GM23338 (cell line): ENCODE results near the gene ZNF536. TPM values are rescaled to one million over a fixed set of nuclear protein-coding genes. Genes with fewer than 3 reads are reported as not detected.

ENCODE experiments used
- ATAC-seq: fragments of 200-7000 bp; cut with Tn5 transposase; 3 replicates; pipeline ENCODE4 v1.9.1; 2020
- DNase-seq: peaks from one replicate; pipeline ENCODE4 v3.0.0-alpha.2; 2015; ENCODE audit warnings: low spot score
- H2AFZ ChIP-seq: fragments of 200-600 bp; sonication (generic); 2 replicates; pipeline ENCODE4 v1.8.0; 2016; ENCODE audit warnings: antibody characterized with exemption, mild to moderate bottlenecking, moderate library complexity
- H3F3A ChIP-seq: fragments of 200-600 bp; sonication (generic); replicated peaks from 2 replicates; pipeline ENCODE4 v1.8.0; 2017; ENCODE audit warnings: antibody characterized with exemption, mixed run types, low read depth
- H3K27ac ChIP-seq: fragments of 200-600 bp; sonication (generic); 2 replicates; pipeline ENCODE4 v1.6.1; 2016; ENCODE audit warnings: low read depth
- H3K27me3 ChIP-seq: fragments of 200-600 bp; sonication (generic); 2 replicates; pipeline ENCODE4 v1.8.0; 2016; ENCODE audit warnings: mild to moderate bottlenecking, mixed run types, moderate library complexity; ENCODE audit not compliant: insufficient read depth
- H3K36me3 ChIP-seq: fragments of 200-600 bp; sonication (generic); 2 replicates; pipeline ENCODE4 v1.8.0; 2016; ENCODE audit warnings: mild to moderate bottlenecking; ENCODE audit not compliant: insufficient read depth
- H3K4me1 ChIP-seq: fragments of 200-600 bp; sonication (generic); 2 replicates; pipeline ENCODE4 v1.8.0; 2016; ENCODE audit warnings: mild to moderate bottlenecking, moderate library complexity; ENCODE audit not compliant: insufficient read depth
- H3K4me2 ChIP-seq: fragments of 200-600 bp; sonication (generic); 2 replicates; pipeline ENCODE4 v1.7.1; 2017; ENCODE audit warnings: mixed run types
- H3K4me3 ChIP-seq: fragments of 200-600 bp; sonication (generic); 2 replicates; pipeline ENCODE4 v1.6.1; 2016; ENCODE audit warnings: mixed run types
- H3K79me2 ChIP-seq: fragments of 200-600 bp; sonication (generic); replicated peaks from 2 replicates; pipeline ENCODE4 v1.8.0; 2017; ENCODE audit warnings: mild to moderate bottlenecking; ENCODE audit not compliant: insufficient read depth
- H3K9me2 ChIP-seq: fragments of 200-600 bp; sonication (generic); 2 replicates; pipeline ENCODE4 v1.8.0; 2017; ENCODE audit not compliant: insufficient read depth
- H4K20me1 ChIP-seq: fragments of 200-600 bp; sonication (generic); replicated peaks from 2 replicates; pipeline ENCODE4 v1.8.0; 2017; ENCODE audit warnings: mild to moderate bottlenecking; ENCODE audit not compliant: insufficient read depth
- H3K27ac Mint-ChIP-seq: 2 replicates; pipeline ENCODE4 v1.8.0; 2020; ENCODE audit warnings: inconsistent platforms, mild to moderate bottlenecking, moderate library complexity, mixed read lengths
- H3K27me3 Mint-ChIP-seq: 3 replicates; pipeline ENCODE4 v1.8.0; 2022; ENCODE audit warnings: low read depth, mild to moderate bottlenecking, moderate library complexity, mixed read lengths, inconsistent platforms; ENCODE audit not compliant: insufficient read depth, poor library complexity
- H3K36me3 Mint-ChIP-seq: 3 replicates; pipeline ENCODE4 v1.8.0; 2021; ENCODE audit warnings: low read depth, mild to moderate bottlenecking, inconsistent platforms, moderate library complexity, mixed read lengths
- H3K4me1 Mint-ChIP-seq: 3 replicates; pipeline ENCODE4 v1.8.0; 2020; ENCODE audit warnings: mild to moderate bottlenecking, inconsistent platforms, mixed read lengths
- H3K4me3 Mint-ChIP-seq: 3 replicates; pipeline ENCODE4 v1.8.0; 2021; ENCODE audit warnings: moderate library complexity, mild to moderate bottlenecking, inconsistent platforms, mixed read lengths
- H3K9me3 Mint-ChIP-seq: 3 replicates; pipeline ENCODE4 v1.8.0; 2020; ENCODE audit warnings: moderate library complexity, mild to moderate bottlenecking, inconsistent platforms, mixed read lengths
- CREB1 ChIP-seq: fragments of 250-450 bp; sonication (Bioruptor Pico); IDR thresholded peaks from 2 replicates; pipeline ENCODE4 v1.5.0; 2020; ENCODE audit warnings: low read depth, mild to moderate bottlenecking, moderate library complexity
- CTCF ChIP-seq, 2 experiments: fragments of 200-600 bp in 1 of 2; sonication (generic) in 1 of 2; conservative IDR thresholded peaks; 2 replicates each; pipeline versions ENCODE4 v1.5.1 to v1.6.1; 2016 to 2017; ENCODE audit warnings: antibody characterized with exemption in 2 of 2, low read depth in 2 of 2, mild to moderate bottlenecking in 2 of 2, moderate library complexity in 1 of 2
- EZH2phosphoT487 ChIP-seq: fragments of 200-600 bp; sonication (generic); IDR thresholded peaks from one replicate; pipeline ENCODE4 v1.8.1; 2018; ENCODE audit warnings: antibody characterized with exemption; ENCODE audit not compliant: unreplicated experiment
- NANOG ChIP-seq: IDR thresholded peaks from 2 replicates; pipeline ENCODE4 v1.6.1; 2016; ENCODE audit warnings: antibody characterized with exemption, borderline replicate concordance
- POLR2AphosphoS5 ChIP-seq: IDR thresholded peaks from 2 replicates; pipeline ENCODE4 v1.6.1; 2016; ENCODE audit warnings: antibody characterized with exemption, low read depth
- REST ChIP-seq: IDR thresholded peaks from one replicate; pipeline ENCODE4 v1.6.1; 2018; ENCODE audit warnings: antibody characterized with exemption; ENCODE audit not compliant: unreplicated experiment
- STAT1 ChIP-seq: IDR thresholded peaks from one replicate; pipeline ENCODE4 v1.6.1; 2016; ENCODE audit warnings: antibody characterized with exemption; ENCODE audit not compliant: unreplicated experiment
- ZNF114 ChIP-seq: fragments of 250-450 bp; sonication (Bioruptor Pico); IDR thresholded peaks from 2 replicates; pipeline ENCODE4 v1.5.0; 2020; ENCODE audit warnings: mild to moderate bottlenecking, moderate library complexity
- ZNF462 ChIP-seq: fragments of 250-450 bp; sonication (Bioruptor Pico); IDR thresholded peaks from 2 replicates; pipeline ENCODE4 v1.5.0; 2020; ENCODE audit warnings: mild to moderate bottlenecking, moderate library complexity
- polyA plus RNA-seq: library from polyadenylated mRNA; unstranded; fragments of >200 nt; fragmentation: Nextera tagmentation; extraction: Ambion mirVana; gene quantifications from 2 replicates; pipeline ENCODE4 v1.2.1, GENCODE V29; 2016
- total RNA-seq: library from RNA; depleted of rRNA; stranded (reverse); fragments of >200 nt; shearing (Covaris generic); gene quantifications from 2 replicates; pipeline ENCODE4 v1.2.3, GENCODE V29; 2014

The ZNF536 gene
- total and polyA plus RNA-seq, 2 experiments from 2014 or later = 0.07 TPM; not detected in 1

- H3K9me3 Mint-ChIP-seq = no peaks in the 10 kb centered on the region
- DNase-seq (no peak), ATAC-seq (no peak)
- no peaks in the 10 kb centered on the region for H3F3A ChIP-seq
- H3K4me1 ChIP-seq = peaks cover 33% of the 10 kb centered on the region
- no peak overlapping the region for H3K27ac ChIP-seq
- no peaks in the 10 kb centered on the region for H3K36me3 Mint-ChIP-seq
- H3K27ac Mint-ChIP-seq = peak overlapping the region; percentile 5; the same call in 1 of the 2 replicates
- TF ChIP-seq CTCF (conservative IDR thresholded peaks at IDR 0.05; ENCODE audit: low read depth in 2 of 2) = no peak
- TF ChIP-seq EZH2phosphoT487 = no peak
- no peak overlapping the region for H2AFZ ChIP-seq
- peak overlapping the region; percentile 50 for H3K4me2 ChIP-seq
- H3K4me3 Mint-ChIP-seq = peak overlapping the region; percentile 63; the same call in 2 of the 3 replicates
- no peaks in the 10 kb centered on the region for H3K27me3 ChIP-seq
- no peak overlapping the region for H3K4me3 ChIP-seq
- no peaks in the 10 kb centered on the region for H3K36me3 ChIP-seq
- peaks cover 7% of the 10 kb centered on the region for H3K27me3 Mint-ChIP-seq
- H3K4me1 Mint-ChIP-seq = peaks cover 57% of the 10 kb centered on the region
- no peaks in the 10 kb centered on the region for H4K20me1 ChIP-seq
- no peaks in the 10 kb centered on the region; the same call in 1 of the 2 replicates for H3K9me2 ChIP-seq
- H3K79me2 ChIP-seq = no peaks in the 10 kb centered on the region
Observed at GRCh38 chr19:30449078-30449590, 77.0 kb downstream of the ZNF536 start.

- Mint-ChIP-seq H3K4me3 (peak overlapping the region; percentile 63), H3K4me1 (peaks cover 57% of the 10 kb centered on the region), H3K27me3 (peaks cover 7% of the 10 kb centered on the region), H3K36me3 (no peaks in the 10 kb centered on the region), H3K27ac (peak overlapping the region; percentile 91), H3K9me3 (no peaks in the 10 kb centered on the region)
- Histone ChIP-seq H3K36me3 (no peaks in the 10 kb centered on the region), H4K20me1 (no peaks in the 10 kb centered on the region), H3K79me2 (no peaks in the 10 kb centered on the region), H3K27ac (no peak overlapping the region), H3K4me3 (peak overlapping the region; percentile 4; the same call in 1 of the 2 replicates), H3K27me3 (no peaks in the 10 kb centered on the region), H2AFZ (no peak overlapping the region), H3K9me2 (no peaks in the 10 kb centered on the region; the same call in 1 of the 2 replicates), H3K4me1 (peaks cover 33% of the 10 kb centered on the region), H3K4me2 (peak overlapping the region; percentile 50), H3F3A (no peaks in the 10 kb centered on the region)
- ATAC-seq (peak; percentile 67), DNase-seq (peak; percentile 53)
- TF ChIP-seq CREB1 (no peak), EZH2phosphoT487 (no peak), NANOG (no peak), ZNF462 (CRISPR knock-in tag) (no peak), REST (no peak), ZNF114 (CRISPR knock-in tag) (no peak), STAT1 (no peak), POLR2AphosphoS5 (no peak)
Observed at GRCh38 chr19:30449673-30450072, 77.5 kb downstream of the ZNF536 start.
